Right lobe of liver (tissue), 4 donors: ENCODE results near the gene KLHL40.

Source experiments
- CTCF ChIP-seq, 4 donors: fragments of 200-600 bp in 3 of 4; fragments of 450-650 bp in 1 of 4; IDR thresholded peaks; one replicate each; pipeline versions ENCODE4 v1.5.1 to v1.8.0; 2016 to 2022; ENCODE audit warnings: antibody characterized with exemption in 4 of 4, mild to moderate bottlenecking in 2 of 4
- POLR2A ChIP-seq: fragments of 450-650 bp; IDR thresholded peaks from one replicate; pipeline ENCODE4 v1.6.1; 2017; ENCODE audit warnings: antibody characterized with exemption, mild to moderate bottlenecking
- donor health status: DM: no; HTN: no; CAD: no.
- donor health status: DM: no; HTN: no; CAD: no.
- donor health status: DM: no; HTN: yes; CAD: no.

GRCh38 chr3:42659451-42660130 is 25.7 kb upstream of the KLHL40 start:
- TF ChIP-seq POLR2A, result no peak
- no peak for TF ChIP-seq CTCF (IDR thresholded peaks at IDR 0.05)
